HEK293 (cell line): ENCODE results near the gene IRF1.

Experiments used
- BCL11A ChIP-seq: fragments of 450-650 bp; formaldehyde crosslinking; IDR thresholded peaks from 2 replicates; pipeline ENCODE4 v1.5.1; 2016; ENCODE audit warnings: low read depth, missing biosample characterization, missing genetic modification characterization
- KLF10 ChIP-seq: fragments of 450-650 bp; IDR thresholded peaks from 2 replicates; pipeline ENCODE4 v1.5.1; 2018; ENCODE audit warnings: missing biosample characterization, mild to moderate bottlenecking, missing genetic modification characterization
- TCF7L2 ChIP-seq: IDR thresholded peaks from 2 replicates; pipeline ENCODE4 v1.6.1; 2011; ENCODE audit warnings: low read depth, mild to moderate bottlenecking, inconsistent platforms, low read length, moderate library complexity, borderline replicate concordance
- ZNF146 ChIP-seq: fragments of 450-650 bp; formaldehyde crosslinking; IDR thresholded peaks from 2 replicates; pipeline ENCODE4 v1.5.1; 2016; ENCODE audit warnings: missing biosample characterization, missing genetic modification characterization
- ZNF24 ChIP-seq: fragments of 450-650 bp; formaldehyde crosslinking; IDR thresholded peaks from 2 replicates; pipeline ENCODE4 v1.5.1; 2016; ENCODE audit warnings: missing biosample characterization, missing genetic modification characterization
- ZNF341 ChIP-seq: fragments of 450-650 bp; formaldehyde crosslinking; IDR thresholded peaks from 2 replicates; pipeline ENCODE4; 2016; ENCODE audit warnings: low read depth, missing biosample characterization, missing genetic modification characterization
- ZNF354C ChIP-seq: fragments of 450-650 bp; formaldehyde crosslinking; IDR thresholded peaks from 2 replicates; pipeline ENCODE4 v1.5.1; 2016; ENCODE audit warnings: missing biosample characterization, missing genetic modification characterization, low read depth, borderline replicate concordance
- ZNF555 ChIP-seq: fragments of 450-650 bp; formaldehyde crosslinking; conservative IDR thresholded peaks from 2 replicates; pipeline ENCODE4 v1.5.1; 2017; ENCODE audit warnings: missing biosample characterization, mild to moderate bottlenecking, missing genetic modification characterization, inconsistent platforms
- ZNF596 ChIP-seq: fragments of 450-650 bp; IDR thresholded peaks from 2 replicates; pipeline ENCODE4 v1.5.0; 2018; ENCODE audit warnings: missing biosample characterization, mild to moderate bottlenecking, missing genetic modification characterization, moderate library complexity
- ZNF670 ChIP-seq: fragments of 450-650 bp; formaldehyde crosslinking; IDR thresholded peaks from 2 replicates; pipeline ENCODE4 v1.5.1; 2016; ENCODE audit warnings: missing biosample characterization, missing genetic modification characterization, low read depth
- TF ChIP-seq, protein P1 (sequence below): fragments of 450-650 bp; formaldehyde crosslinking; IDR thresholded peaks from 2 replicates; pipeline ENCODE4 v1.5.1; 2016; ENCODE audit warnings: missing biosample characterization, missing genetic modification characterization

DNA sequence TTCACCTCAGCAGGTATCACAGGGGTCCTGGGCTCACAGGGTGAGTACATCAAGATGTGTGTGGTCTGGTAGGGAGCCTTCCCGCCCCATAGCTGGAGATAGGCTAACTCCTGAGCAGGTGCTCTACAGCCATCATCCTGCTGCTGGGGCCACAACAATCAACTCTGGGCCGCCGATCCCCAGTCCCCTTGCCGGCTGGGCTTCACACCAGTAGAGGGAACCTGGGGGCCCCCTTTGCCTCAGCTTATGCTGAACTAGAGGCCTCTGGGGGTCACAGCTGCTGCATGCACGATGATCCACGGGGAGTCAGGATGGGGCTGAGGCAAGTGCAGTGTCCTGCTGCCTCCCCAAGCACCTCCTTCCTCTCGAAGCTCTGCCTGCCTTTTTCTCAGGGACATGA, 46.5 kb downstream of the IRF1 start:
- TF ChIP-seq TCF7L2, result no peak
- TF ChIP-seq, protein P1, sequence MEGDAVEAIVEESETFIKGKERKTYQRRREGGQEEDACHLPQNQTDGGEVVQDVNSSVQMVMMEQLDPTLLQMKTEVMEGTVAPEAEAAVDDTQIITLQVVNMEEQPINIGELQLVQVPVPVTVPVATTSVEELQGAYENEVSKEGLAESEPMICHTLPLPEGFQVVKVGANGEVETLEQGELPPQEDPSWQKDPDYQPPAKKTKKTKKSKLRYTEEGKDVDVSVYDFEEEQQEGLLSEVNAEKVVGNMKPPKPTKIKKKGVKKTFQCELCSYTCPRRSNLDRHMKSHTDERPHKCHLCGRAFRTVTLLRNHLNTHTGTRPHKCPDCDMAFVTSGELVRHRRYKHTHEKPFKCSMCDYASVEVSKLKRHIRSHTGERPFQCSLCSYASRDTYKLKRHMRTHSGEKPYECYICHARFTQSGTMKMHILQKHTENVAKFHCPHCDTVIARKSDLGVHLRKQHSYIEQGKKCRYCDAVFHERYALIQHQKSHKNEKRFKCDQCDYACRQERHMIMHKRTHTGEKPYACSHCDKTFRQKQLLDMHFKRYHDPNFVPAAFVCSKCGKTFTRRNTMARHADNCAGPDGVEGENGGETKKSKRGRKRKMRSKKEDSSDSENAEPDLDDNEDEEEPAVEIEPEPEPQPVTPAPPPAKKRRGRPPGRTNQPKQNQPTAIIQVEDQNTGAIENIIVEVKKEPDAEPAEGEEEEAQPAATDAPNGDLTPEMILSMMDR (tag by site-specific recombination), result no peak
- TF ChIP-seq ZNF596 (tag by site-specific recombination), result no peak
- TF ChIP-seq ZNF341 (tag by site-specific recombination), result no peak
- no peak for TF ChIP-seq ZNF354C
- TF ChIP-seq BCL11A (tag by site-specific recombination), result no peak
- no peak for TF ChIP-seq ZNF146
- TF ChIP-seq ZNF24 (tag by site-specific recombination), result no peak
- no peak for TF ChIP-seq ZNF670 (tag by site-specific recombination)
- no peak for TF ChIP-seq ZNF555 (tag by site-specific recombination)
- no peak for TF ChIP-seq KLF10 (tag by site-specific recombination)
